Ureter (tissue), 1 donor: Measurements from ENCODE around the gene CNOT2. TPM values are rescaled to one million over a fixed set of nuclear protein-coding genes. Genes with fewer than 3 reads are reported as not detected.

Experiments
- total RNA-seq: library from RNA; stranded (reverse); gene quantifications from one replicate; pipeline ENCODE4 v1.2.4, GENCODE V29; 2023
- donor health status: DM: yes; HTN: yes; CAD: no.

The CNOT2 gene
- total RNA-seq, 1 donor from 2014 or later, result 119 TPM

Other genes starting within 250 kb of the CNOT2 start
- 0.44 TPM for gene KCNMB4, start 122.9 kb downstream of the CNOT2 start, total RNA-seq